Activated CD4-positive, alpha-beta T cell treated with anti-CD3 and anti-CD28 coated beads, Interleukin-2, amount 50 U/mL, for 24 hours (primary cell): ENCODE measurements around the gene TBC1D1.
A peak's percentile ranks its signal among the peaks of the same experiment; 100 is the strongest.
"Not testable (repeated sequence)": the region's sequence is repeated elsewhere in the genome, so short reads cannot be mapped to it uniquely, and the experiment has no call there.

ENCODE experiments used
- DNase-seq, 2 donors: peaks; one replicate each; pipeline ENCODE4 v3.0.0-alpha.2; 2020; ENCODE audit warnings: low read depth in 1 of 2, low spot score in 1 of 2

The TBC1D1 gene

DNA sequence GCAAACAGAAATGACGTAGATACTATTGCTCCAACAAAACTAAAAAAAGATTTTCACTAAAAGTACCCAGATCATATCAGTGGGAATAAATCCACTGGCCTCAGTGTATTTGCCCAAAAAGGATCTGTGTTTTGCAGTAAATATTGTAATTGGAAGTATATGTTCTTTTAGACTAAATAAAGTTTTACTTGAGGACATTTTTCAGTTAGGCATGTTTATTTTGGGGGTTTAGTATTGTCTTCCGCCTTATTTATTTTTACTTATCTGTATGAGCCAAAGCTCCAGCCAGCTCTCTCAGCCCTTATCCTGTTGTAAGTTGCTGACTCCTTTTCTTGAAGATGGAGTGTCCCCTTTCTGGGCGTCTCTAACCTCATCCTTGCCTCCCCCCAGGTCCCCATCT, 119.1 kb downstream of the TBC1D1 start:
- DNase-seq = no peak

DNA sequence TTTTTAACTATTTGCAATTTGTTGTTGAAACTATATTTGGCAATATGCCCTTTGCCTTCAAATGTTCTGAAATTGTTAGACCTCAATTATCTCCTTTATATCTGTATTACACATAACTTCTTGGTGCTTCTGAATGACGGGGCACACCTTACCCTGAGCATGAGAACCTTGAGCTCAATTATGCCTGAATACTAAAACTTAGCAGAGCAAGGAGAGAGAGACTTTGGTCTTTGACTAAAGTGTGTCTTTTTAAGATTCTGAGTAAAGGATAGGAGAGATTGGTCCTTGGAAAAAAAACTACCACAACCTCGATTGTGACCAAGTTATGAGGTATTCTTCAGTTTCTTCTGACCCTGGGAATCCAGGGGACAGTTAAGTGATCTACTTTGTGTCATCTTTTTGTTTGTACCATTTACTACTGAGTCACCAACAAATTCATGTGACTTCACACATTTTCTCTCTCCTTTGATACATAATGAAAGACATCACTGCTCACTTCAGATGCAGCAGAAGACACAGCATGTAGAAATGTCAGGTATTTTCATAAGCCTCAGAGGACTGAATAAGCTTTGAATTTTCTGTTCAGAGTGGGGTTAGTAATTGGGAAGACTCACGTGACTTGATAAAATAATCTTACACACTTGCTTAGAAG, 120.8 kb downstream of the TBC1D1 start:
- DNase-seq = no peak

GRCh38 chr4:38013461-38014366, 122.8 kb downstream of the TBC1D1 start:
- DNase-seq = no peak

- DNase-seq = no peak
These were observed 123.6 kb downstream of the TBC1D1 start for GRCh38 chr4:38014421-38014852.

- DNase-seq = no peak
These were observed 125.1 kb downstream of the TBC1D1 start for GRCh38 chr4:38015886-38016515.

DNA sequence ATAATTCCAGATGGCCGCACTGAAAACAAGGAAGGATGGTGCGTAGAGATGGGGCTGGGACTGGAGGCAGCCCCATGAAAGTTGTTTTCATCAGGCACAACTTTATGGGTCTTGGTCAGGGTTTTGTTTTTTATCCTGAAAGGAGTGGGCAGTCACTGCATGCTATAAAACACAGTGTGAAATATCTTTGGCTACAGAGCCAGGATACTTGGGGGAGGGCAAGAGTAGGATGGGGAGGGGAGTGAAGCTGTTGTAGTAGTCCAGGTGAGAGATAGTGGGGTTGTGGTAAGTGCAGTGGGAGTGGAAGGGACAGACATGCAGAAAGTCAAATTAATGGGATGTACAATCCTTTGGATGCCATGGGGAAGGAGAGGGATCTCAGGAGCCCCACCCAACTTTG, 125.8 kb downstream of the TBC1D1 start:
- DNase-seq = no peak

DNA sequence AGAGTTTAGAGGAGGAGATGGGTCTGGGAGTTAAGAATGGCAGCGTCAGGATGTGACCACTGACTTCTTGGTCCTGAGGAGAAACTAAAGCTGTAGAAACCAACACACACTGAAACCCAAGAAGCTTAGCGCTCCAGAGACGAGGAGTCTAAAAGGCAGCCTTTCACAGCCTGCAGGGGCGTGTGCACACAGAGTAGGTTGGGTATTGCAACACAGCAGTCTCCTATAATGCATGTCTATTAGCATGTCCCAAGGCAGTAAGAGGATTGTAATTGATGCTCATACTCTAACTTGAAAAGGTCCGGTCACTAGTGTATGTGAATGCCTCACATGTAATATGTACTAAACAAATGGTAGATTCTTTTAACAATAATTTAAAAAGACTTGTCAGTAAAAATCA, 126.7 kb downstream of the TBC1D1 start:
- DNase-seq = no peak

DNA sequence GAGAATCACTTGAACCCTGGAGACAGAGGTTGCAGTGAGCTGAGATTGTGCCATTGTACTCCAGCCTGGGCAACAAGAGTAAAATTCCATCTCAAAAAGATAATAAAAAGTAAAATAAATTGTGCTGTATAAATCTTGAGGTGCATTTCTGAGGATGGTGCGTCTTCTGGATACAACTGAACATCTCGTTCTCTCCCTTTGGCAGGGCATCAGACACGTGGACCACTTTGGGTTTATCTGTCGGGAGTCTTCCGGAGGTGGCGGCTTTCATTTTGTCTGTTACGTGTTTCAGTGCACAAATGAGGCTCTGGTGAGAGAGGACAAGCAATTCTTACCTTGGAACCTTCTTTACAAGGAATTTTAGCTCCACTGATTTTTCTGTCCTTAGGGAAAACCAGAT, 129.5 kb downstream of the TBC1D1 start:
- DNase-seq = no peak

GRCh38 chr4:38020961-38021360, 130.1 kb downstream of the TBC1D1 start:
- not testable (repeated sequence) for DNase-seq

DNA sequence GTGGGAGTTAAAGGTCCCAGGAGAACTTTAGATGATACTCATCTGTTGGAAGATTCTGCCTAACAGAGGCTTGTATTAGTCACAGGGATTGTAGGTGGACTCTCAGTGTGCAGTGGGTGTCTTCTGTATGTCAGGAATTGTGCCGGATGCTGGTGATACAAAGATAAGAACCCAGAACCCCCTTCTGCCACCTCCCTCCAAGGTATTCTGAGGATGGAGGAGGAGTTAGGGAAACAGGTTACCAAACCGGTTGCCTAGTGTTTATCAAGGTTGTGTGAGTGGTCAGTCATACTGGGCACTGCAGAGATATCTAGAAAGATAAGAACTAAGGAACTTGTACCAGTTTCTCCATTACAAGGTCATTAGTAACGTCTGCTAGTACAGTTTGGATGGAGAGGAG, 130.9 kb downstream of the TBC1D1 start:
- no peak for DNase-seq

- no peak for DNase-seq
These were observed 132.7 kb downstream of the TBC1D1 start for GRCh38 chr4:38023347-38024205.

DNA sequence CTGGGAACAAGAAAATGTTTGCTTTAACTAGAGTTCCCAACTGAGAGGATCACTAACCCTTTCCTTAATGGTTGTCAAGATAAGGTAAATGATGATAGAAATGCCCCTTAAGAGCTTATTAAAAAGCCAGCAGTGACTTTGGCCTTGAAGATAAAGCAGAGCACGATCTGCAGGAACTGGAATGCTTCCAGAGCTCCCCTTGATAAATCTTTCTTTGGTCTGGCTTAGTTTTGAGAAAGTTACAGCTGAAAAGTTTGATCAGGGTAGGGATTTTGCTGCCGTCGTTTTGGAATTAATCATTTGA, 133.3 kb downstream of the TBC1D1 start:
- no peak for DNase-seq

GRCh38 chr4:38025665-38026064, 134.8 kb downstream of the TBC1D1 start:
- no peak for DNase-seq

DNA sequence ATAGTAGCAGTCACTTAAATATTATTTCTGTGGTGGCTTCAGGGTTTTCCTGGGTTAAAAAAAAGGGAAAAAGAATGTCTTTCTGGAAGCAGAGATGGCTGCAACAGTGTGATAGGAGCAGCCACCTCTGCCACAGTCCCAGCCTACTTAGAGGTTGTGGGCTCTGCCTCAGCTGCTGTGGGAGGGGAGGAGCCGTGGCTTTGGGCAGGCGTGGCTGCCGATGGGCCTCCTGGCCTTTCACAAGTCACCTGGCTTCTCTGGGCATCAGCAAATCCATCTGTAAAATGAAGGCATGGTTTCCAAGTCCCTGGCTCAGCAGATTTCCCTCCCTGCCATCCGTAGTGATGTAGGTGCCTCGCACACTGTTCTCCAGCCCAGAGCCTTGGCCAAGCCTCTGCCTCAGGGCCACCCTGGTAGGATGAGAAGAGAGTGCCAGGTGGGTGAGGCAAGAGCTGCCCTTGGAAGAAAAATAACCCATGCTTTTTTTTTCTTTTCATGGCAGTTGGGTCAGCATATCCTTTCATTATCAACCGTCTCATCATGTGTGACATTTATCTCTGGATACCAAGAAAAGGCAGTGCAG, 135.4 kb downstream of the TBC1D1 start:
- no peak for DNase-seq

- DNase-seq = no peak
These were observed 139.1 kb downstream of the TBC1D1 start for GRCh38 chr4:38030023-38030422.

GRCh38 chr4:38034986-38035882, 144.3 kb downstream of the TBC1D1 start:
- DNase-seq = peak in 1 of 2 donors; percentile 47

GRCh38 chr4:38036548-38036947, 145.7 kb downstream of the TBC1D1 start:
- DNase-seq = no peak

- no peak for DNase-seq
These were observed 146.7 kb downstream of the TBC1D1 start for GRCh38 chr4:38037612-38038011.

DNA sequence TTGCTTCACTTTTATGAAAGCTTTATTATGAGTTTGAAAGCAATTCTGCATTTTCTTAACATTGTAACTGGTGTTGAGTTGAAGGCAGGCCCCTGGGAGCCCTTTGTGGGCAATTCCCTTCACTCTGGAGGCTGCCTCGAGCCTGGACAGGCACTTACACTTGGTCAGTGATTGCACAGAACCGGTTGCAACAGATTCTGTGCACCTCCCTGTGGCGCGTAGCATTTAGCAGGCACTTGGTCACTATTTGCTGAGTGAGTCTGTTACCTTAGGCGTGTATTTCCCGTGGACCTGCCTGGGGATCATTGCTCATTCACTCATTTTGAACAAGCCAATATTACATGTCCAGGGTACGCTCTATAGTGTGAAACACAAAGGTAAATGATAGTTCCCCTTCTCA, 149.7 kb downstream of the TBC1D1 start:
- DNase-seq = no peak

GRCh38 chr4:38044060-38044459, 153.2 kb downstream of the TBC1D1 start:
- no peak for DNase-seq
